IgD-negative memory B cell (primary cell): Measurements from ENCODE around the gene ATG4D. TPM values are rescaled to one million over a fixed set of nuclear protein-coding genes. Genes with fewer than 3 reads are reported as not detected.

ENCODE experiments used
- H3K27ac Mint-ChIP-seq, 3 donors: one replicate each; pipeline ENCODE4 v1.8.0; 2020 to 2022; ENCODE audit warnings: mild to moderate bottlenecking in 3 of 3, mixed read lengths in 3 of 3, moderate library complexity in 1 of 3
- H3K27me3 Mint-ChIP-seq: one replicate; pipeline ENCODE4 v1.8.0; 2021; ENCODE audit warnings: mixed read lengths
- H3K36me3 Mint-ChIP-seq: one replicate; pipeline ENCODE4 v1.8.0; 2020; ENCODE audit warnings: mild to moderate bottlenecking, mixed read lengths
- H3K4me1 Mint-ChIP-seq, 3 donors: one replicate each; pipeline ENCODE4 v1.8.0; 2020 to 2022; ENCODE audit warnings: mixed read lengths in 3 of 3, mild to moderate bottlenecking in 1 of 3
- H3K4me3 Mint-ChIP-seq, 4 donors: one replicate each; pipeline ENCODE4 v1.8.0; 2020 to 2022; ENCODE audit warnings: mild to moderate bottlenecking in 4 of 4, mixed read lengths in 4 of 4, moderate library complexity in 3 of 4
- H3K9me3 Mint-ChIP-seq, 3 donors: one replicate each; pipeline ENCODE4 v1.8.0; 2020 to 2021; ENCODE audit warnings: mixed read lengths in 3 of 3, mild to moderate bottlenecking in 1 of 3
- polyA plus RNA-seq: library from polyadenylated mRNA; unstranded; fragments of 300-500 nt; fragmentation: Illumina TruSeq; gene quantifications from one replicate; pipeline ENCODE4 v1.2.3, GENCODE V29; 2021

Gene ATG4D
- polyA plus RNA-seq, 1 donor from 2014 or later: 21.0 TPM

- peak overlapping the region in 1 of 3 donors; percentile 53 for H3K27ac Mint-ChIP-seq
- H3K27me3 Mint-ChIP-seq: no peaks in the 10 kb centered on the region
- no peaks in the 10 kb centered on the region for H3K9me3 Mint-ChIP-seq
- no peaks in the 10 kb centered on the region for H3K36me3 Mint-ChIP-seq
- no peak overlapping the region for H3K4me3 Mint-ChIP-seq
- peaks cover 16 to 26% (median 16%) of the 10 kb centered on the region in 3 donors for H3K4me1 Mint-ChIP-seq
Measured at GRCh38 chr19:10551698-10552301, 8.1 kb downstream of the ATG4D start.

DNA sequence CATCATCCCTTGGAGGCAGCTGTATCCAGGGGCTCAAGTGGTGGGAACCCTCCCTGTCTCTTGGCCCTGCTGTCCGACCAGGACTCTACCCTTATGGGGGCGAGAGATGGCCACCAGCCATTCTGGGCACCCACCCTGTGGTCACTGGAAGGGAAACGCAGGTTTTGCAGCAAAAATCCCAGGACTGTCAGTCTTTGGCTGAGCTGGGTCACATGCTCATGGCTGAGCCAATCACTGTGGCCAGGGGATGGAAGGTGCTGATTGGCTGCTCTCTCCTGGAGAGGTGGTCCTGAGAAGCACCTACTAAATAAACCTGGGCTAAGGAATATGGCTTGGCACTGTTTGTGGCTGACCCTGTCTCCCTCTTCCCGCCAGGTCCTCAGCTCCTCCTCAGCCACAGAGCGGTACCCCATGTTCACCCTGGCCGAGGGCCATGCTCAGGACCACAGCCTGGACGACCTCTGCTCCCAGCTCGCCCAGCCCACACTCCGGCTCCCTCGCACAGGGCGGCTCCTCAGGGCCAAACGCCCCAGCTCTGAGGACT is 8.9 kb downstream of the ATG4D start:
- peak overlapping the region in 2 of 3 donors; percentile 46 to 77 for H3K27ac Mint-ChIP-seq
- H3K9me3 Mint-ChIP-seq: no peaks in the 10 kb centered on the region
- no peaks in the 10 kb centered on the region for H3K36me3 Mint-ChIP-seq
- H3K4me3 Mint-ChIP-seq: peak overlapping the region in 1 of 4 donors; percentile 52
- no peaks in the 10 kb centered on the region for H3K27me3 Mint-ChIP-seq
- peaks cover 16 to 26% (median 16%) of the 10 kb centered on the region in 3 donors for H3K4me1 Mint-ChIP-seq

DNA sequence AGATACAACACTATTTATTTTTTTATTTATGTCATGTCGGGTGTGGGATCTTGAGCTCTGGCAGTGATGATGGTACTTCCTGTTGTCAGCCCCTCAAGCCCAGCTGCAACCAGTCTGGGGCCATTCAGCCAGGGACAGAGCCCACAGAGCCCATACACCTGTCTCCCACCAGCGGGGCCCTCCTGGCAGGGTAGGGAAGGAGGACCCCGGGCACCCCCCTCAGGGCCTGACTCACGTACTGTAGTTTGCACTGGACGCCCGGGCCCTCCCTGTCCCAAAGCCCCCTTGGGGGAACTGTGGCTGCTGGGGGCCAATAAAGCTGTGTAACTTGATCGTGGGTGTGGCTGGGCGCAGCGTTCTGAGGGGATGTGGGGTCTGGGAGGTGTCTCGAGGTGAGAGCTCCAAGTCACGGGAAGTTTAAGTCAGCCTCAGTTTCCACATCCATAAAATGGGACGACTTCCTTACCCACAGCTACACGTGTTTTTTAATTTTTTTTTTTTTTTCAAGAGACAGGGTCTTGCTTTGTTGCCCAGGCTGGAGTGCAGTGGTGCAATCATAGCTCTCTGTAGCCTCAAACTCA is 9.5 kb downstream of the ATG4D start:
- Mint-ChIP-seq H3K4me1 (peaks cover 16 to 26% (median 16%) of the 10 kb centered on the region in 3 donors), H3K9me3 (no peaks in the 10 kb centered on the region), H3K27me3 (no peaks in the 10 kb centered on the region), H3K27ac (peak overlapping the region; percentile 16 to 95 (median 77)), H3K4me3 (peak overlapping the region in 2 of 4 donors; percentile 70 to 90), H3K36me3 (no peaks in the 10 kb centered on the region)

DNA sequence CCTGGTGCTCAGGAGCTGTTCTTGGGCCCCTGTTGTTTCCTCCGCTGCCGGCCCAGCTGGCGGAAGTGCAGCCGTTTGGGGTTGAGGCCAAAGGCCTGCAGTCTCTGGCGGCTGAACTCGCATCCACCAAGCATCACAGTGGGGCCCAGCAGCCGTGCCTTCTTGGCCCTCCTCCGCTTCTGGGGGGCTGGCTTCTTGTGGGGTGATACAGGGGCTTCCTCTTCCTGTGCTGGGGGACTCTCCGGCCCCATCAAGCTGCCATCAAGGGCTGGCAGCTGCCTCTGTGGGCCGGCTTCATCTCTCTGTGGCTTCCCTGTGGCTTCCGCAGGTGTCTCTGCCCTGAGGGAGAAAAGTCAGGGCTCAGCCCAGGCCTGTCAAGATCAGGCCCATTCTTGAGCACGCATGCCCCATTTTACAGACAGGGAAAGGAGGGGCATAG is 10.3 kb downstream of the ATG4D start:
- Mint-ChIP-seq H3K36me3 (no peaks in the 10 kb centered on the region), H3K4me3 (peak overlapping the region; percentile 42 to 90 (median 72)), H3K4me1 (peaks cover 16 to 26% (median 16%) of the 10 kb centered on the region in 3 donors), H3K27ac (peak overlapping the region; percentile 77 to 95 (median 88)), H3K9me3 (no peaks in the 10 kb centered on the region), H3K27me3 (no peaks in the 10 kb centered on the region)

DNA sequence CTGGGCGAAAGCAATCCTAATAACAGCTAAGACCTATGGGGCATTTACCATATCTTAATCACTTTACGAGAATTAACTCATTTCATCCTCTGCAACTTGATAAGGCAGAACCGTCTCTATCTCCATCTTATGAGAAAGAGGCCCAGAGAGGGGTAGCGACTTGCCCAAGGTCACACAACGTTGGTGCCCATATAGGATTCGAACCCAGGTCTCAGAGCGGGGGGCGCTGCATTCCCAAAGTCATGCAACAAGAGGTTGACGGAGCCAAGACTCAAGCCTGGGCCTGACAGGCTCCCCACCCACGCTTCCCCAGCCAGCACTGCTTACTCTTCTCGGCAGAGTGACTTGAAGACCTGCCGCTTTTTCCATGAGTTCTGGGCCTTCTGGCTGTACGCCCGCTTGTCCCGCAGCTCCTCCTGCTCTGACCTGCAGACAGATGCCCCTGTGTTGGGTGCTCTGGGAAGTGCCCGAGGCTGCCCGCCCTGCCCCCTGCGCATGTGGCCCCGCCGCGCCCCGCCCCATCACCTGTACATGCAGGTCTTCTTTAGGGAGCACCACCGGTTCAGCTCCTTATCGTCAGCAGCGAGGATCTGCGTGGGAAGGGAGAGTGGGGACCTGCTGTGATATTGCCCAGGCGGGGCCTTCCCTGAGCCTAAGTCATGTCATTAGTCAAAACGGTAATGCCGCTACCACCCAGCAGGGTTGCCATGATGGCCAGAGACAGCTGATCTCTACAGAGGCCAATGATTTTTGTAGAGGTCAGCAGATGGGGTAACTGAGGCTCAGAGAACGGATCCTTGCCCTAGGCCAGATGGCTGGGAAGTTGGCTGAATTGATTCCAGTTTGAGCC is 11.3 kb downstream of the ATG4D start:
- peak overlapping the region; percentile 50 to 88 (median 77) for H3K27ac Mint-ChIP-seq
- H3K4me3 Mint-ChIP-seq: peak overlapping the region in 3 of 4 donors; percentile 28 to 70 (median 41)
- peaks cover 16 to 26% (median 16%) of the 10 kb centered on the region in 3 donors for H3K4me1 Mint-ChIP-seq
- H3K27me3 Mint-ChIP-seq: no peaks in the 10 kb centered on the region
- H3K9me3 Mint-ChIP-seq: no peaks in the 10 kb centered on the region
- no peaks in the 10 kb centered on the region for H3K36me3 Mint-ChIP-seq

DNA sequence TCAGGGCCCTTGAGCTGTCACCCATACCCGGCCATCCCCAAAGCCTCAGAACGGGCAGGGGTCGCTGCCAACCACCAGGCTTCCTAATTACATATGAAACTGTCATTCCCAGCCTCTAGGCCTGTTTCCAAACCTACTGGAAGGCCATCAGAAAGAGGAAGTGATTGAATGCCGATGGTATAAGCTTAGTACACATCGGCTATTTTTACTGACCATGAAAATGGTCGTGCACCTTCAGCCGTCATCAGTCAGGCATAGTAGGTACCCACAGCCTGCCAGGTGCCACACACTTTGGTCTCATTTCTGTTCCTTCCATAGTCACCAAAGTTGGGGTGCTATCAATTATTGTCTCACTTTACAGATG is 11.9 kb downstream of the ATG4D start:
- Mint-ChIP-seq H3K9me3 (no peaks in the 10 kb centered on the region), H3K36me3 (no peaks in the 10 kb centered on the region), H3K4me3 (peak overlapping the region in 1 of 4 donors; percentile 26), H3K27ac (peak overlapping the region in 2 of 3 donors; percentile 50 to 76), H3K4me1 (peaks cover 16 to 26% (median 16%) of the 10 kb centered on the region in 3 donors), H3K27me3 (no peaks in the 10 kb centered on the region)

DNA sequence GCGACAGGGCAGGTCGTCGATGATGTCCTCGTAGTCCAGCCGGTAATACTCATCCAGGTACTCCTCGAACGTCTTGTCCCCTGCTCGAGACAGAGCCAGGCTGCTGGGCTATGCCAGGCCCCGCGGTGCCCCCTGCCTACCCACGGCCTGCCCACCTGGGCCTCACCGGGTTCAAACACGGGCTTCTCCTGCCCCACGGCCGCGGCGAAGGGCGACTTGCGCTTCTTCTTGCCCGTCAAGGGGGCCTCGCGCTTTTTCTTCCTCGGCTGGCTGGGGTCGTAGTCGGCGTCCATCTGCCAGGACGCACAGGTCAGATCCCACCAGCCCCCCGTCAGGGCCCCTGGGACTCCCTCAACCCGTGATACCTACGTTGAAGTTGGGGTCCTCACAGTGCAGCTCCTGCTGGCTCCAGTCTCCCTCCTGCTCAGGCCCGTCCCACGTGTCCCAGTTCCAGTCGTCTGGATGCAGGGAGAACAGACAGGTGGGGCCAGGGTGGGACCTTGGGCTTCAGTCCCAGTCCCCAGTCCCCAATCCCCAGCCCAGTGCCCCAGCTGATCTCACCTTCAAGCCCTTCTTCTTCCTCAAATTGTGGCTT is 14.0 kb downstream of the ATG4D start:
- H3K36me3 Mint-ChIP-seq: no peaks in the 10 kb centered on the region
- no peak overlapping the region for H3K27ac Mint-ChIP-seq
- no peaks in the 10 kb centered on the region for H3K9me3 Mint-ChIP-seq
- H3K4me3 Mint-ChIP-seq: no peak overlapping the region
- H3K4me1 Mint-ChIP-seq: peaks cover 14 to 23% (median 16%) of the 10 kb centered on the region in 3 donors
- H3K27me3 Mint-ChIP-seq: no peaks in the 10 kb centered on the region

DNA sequence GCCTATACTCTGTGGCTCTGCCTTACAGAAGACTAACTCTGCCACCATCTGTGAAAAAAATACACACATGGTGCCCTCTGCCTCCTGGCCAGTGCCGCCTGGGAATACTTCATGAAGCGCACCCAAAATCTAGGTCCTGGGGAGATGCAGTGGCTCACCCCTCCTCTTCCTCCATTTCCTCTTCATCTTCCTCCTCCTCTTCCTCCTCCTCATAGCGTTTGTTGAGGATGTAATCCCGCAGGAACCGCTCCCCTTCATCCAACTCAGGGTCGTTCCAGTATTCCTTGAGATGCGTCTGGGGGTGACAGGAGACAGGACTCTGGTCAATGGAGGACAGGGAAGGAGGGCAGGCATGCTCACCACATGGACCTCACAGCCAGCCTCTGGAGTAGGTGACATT is 16.4 kb downstream of the ATG4D start:
- Mint-ChIP-seq H3K36me3 (no peaks in the 10 kb centered on the region), H3K4me3 (no peak overlapping the region)

DNA sequence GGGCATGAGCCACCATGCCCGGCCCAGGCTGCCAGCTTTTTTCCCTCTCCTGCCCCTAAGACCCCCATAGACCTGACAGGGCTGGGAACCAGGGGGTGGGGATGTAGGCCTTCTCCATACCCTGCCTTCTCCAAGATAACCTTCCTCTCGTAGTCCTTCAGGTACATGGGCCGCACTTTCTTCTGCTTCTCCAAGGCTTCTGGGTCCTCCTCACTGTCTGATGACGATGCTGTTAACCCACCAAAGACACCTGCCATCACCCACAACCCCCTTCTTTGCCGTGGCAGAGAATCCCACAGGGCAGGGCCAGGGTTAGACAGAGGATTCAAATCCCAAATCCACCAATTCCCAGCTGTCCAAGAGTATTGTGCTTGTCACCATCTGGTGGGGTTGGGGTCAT is 18.9 kb downstream of the ATG4D start:
- Mint-ChIP-seq H3K36me3 (peaks cover 2% of the 10 kb centered on the region), H3K27me3 (no peaks in the 10 kb centered on the region), H3K4me3 (no peak overlapping the region), H3K9me3 (no peaks in the 10 kb centered on the region), H3K27ac (no peak overlapping the region), H3K4me1 (peaks cover 11 to 18% (median 17%) of the 10 kb centered on the region in 3 donors)

More for the DNA sequence above, 16.4 kb downstream of the ATG4D start:
- Mint-ChIP-seq H3K4me1 (peaks cover 2 to 11% (median 10%) of the 10 kb centered on the region in 3 donors), H3K27ac (no peak overlapping the region), H3K9me3 (no peaks in the 10 kb centered on the region), H3K27me3 (no peaks in the 10 kb centered on the region)

GRCh38 chr19:10565028-10565566 is 21.4 kb downstream of the ATG4D start:
- Mint-ChIP-seq H3K9me3 (no peaks in the 10 kb centered on the region), H3K27me3 (no peaks in the 10 kb centered on the region), H3K4me3 (peak overlapping the region; percentile 96 to 100 (median 98)), H3K27ac (peak overlapping the region; percentile 69 to 99 (median 98)), H3K4me1 (peaks cover 19 to 25% (median 24%) of the 10 kb centered on the region in 3 donors), H3K36me3 (peaks cover 2% of the 10 kb centered on the region)

- Mint-ChIP-seq H3K36me3 (peaks cover 2% of the 10 kb centered on the region), H3K4me1 (peaks cover 19 to 26% (median 25%) of the 10 kb centered on the region in 3 donors), H3K27me3 (no peaks in the 10 kb centered on the region), H3K9me3 (no peaks in the 10 kb centered on the region), H3K4me3 (peak within 1 kb of the TSS; percentile 96 to 100 (median 98)), H3K27ac (peak within 1 kb of the TSS; percentile 98 to 99 (median 99))
Measured at GRCh38 chr19:10565567-10566407, 22.1 kb downstream of the ATG4D start, which contains the start of gene KRI1. KRI1 (minus strand) TSS chr19:10566010; CDS start chr19:10565999, 11 bp downstream.

DNA sequence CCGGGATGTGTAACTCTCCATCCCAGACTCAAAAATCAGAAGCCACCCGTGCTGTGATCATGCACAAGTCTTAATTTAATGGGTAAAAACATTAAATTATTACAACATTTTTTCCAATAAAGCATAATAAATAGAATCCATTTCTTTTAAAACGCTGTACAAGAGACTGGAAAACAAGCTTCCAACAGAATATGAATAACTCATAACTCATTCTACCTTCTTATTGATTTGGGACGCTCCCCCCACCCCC is 22.6 kb downstream of the ATG4D start:
- H3K4me3 Mint-ChIP-seq: peak overlapping the region; percentile 96 to 100 (median 98)
- H3K4me1 Mint-ChIP-seq: peaks cover 19 to 26% (median 25%) of the 10 kb centered on the region in 3 donors
- H3K27me3 Mint-ChIP-seq: no peaks in the 10 kb centered on the region
- peak overlapping the region; percentile 98 to 99 (median 99) for H3K27ac Mint-ChIP-seq
- peaks cover 2% of the 10 kb centered on the region for H3K36me3 Mint-ChIP-seq
- H3K9me3 Mint-ChIP-seq: no peaks in the 10 kb centered on the region

GRCh38 chr19:10566658-10567410 is 23.1 kb downstream of the ATG4D start:
- Mint-ChIP-seq H3K27me3 (no peaks in the 10 kb centered on the region), H3K36me3 (peaks cover 2% of the 10 kb centered on the region), H3K27ac (peak overlapping the region; percentile 98 to 99 (median 99)), H3K9me3 (no peaks in the 10 kb centered on the region), H3K4me3 (peak overlapping the region; percentile 96 to 100 (median 98)), H3K4me1 (peaks cover 19 to 26% (median 25%) of the 10 kb centered on the region in 3 donors)
